OCI-LY3 (cell line): ENCODE results near the gene CNOT9.

ENCODE experiments used
- H2AFZ ChIP-seq: fragments of 200-600, 300-600 bp; shearing (Covaris generic); 2 replicates; pipeline ENCODE4 v1.6.0; 2014; ENCODE audit warnings: antibody characterized with exemption, low read depth, low read length
- H3K27ac ChIP-seq: fragments of 200-600, 300-600 bp; sonication (generic); 2 replicates; pipeline ENCODE4 v1.5.1; 2014; ENCODE audit warnings: mild to moderate bottlenecking, low read length, moderate library complexity, mixed read lengths
- H3K27me3 ChIP-seq: fragments of 200-600, 300-600 bp; sonication (generic); 2 replicates; pipeline ENCODE4 v1.6.1; 2014; ENCODE audit warnings: low read depth, low read length, mixed read lengths
- H3K36me3 ChIP-seq: fragments of 200-600, 300-600 bp; sonication (generic); replicated peaks from 2 replicates; pipeline ENCODE3; 2014; ENCODE audit warnings: low read depth, low read length, mixed read lengths
- H3K4me1 ChIP-seq: fragments of 300-600, 200-600 bp; sonication (generic); 2 replicates; pipeline ENCODE4 v1.6.1; 2014; ENCODE audit warnings: low read length, mixed read lengths
- H3K4me2 ChIP-seq: fragments of 200-600, 300-600 bp; sonication (generic); 2 replicates; pipeline ENCODE4 v1.6.1; 2014; ENCODE audit warnings: low read length, mixed read lengths
- H3K4me3 ChIP-seq: fragments of 300-600, 200-600 bp; sonication (generic); 2 replicates; pipeline ENCODE4 v1.5.1; 2014; ENCODE audit warnings: antibody characterized with exemption, mild to moderate bottlenecking, low read length, moderate library complexity
- H3K79me2 ChIP-seq: fragments of 300-600, 200-600 bp; shearing (Covaris generic); 2 replicates; pipeline ENCODE4 v1.6.1; 2014; ENCODE audit warnings: mild to moderate bottlenecking, low read length, mixed read lengths
- H3K9ac ChIP-seq: fragments of 300-600, 200-600 bp; shearing (Covaris generic); 2 replicates; pipeline ENCODE4 v1.6.0; 2014; ENCODE audit warnings: mild to moderate bottlenecking, low read length, moderate library complexity
- H3K9me3 ChIP-seq: fragments of 200-600, 300-600 bp; shearing (Covaris generic); 2 replicates; pipeline ENCODE4 v1.6.1; 2014; ENCODE audit warnings: low read length, mixed read lengths; ENCODE audit not compliant: insufficient read depth
- H4K20me1 ChIP-seq: fragments of 200-600, 300-600 bp; sonication (generic); 2 replicates; pipeline ENCODE4 v1.6.1; 2016; ENCODE audit warnings: low read length, mixed read lengths; ENCODE audit not compliant: insufficient read depth
- EZH2phosphoT487 ChIP-seq: fragments of 200-600 bp; shearing (Covaris generic); IDR thresholded peaks from 2 replicates; pipeline ENCODE4 v1.6.1; 2018; ENCODE audit warnings: antibody characterized with exemption, mixed run types, low read depth
- TF ChIP-seq, protein P1 (sequence below): fragments of 200-600, 300-600 bp; sonication (generic); IDR thresholded peaks from 2 replicates; pipeline ENCODE4 v1.5.1; 2014; ENCODE audit warnings: antibody characterized with exemption, low read length, low read depth

The CNOT9 gene

DNA sequence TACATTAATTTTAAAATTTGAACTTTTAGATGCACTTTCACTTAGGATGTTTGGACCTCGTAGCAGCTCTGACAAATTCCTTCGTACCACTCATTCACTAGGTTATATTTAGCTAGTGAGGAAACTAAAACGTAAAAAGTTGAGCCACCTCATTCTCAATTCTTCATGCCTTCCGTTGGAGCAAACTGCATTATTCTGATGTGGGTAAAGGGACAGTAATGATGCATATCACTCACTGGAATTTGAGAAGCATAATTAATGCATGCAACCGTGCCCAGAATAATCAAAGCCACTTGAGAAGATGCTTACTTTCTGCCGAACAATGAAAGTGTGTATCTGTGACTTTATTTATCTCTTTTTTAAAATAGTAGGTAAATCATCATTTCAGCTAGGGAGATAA, 2.2 kb downstream of the CNOT9 start:
- H2AFZ ChIP-seq = no peak overlapping the region
- peaks cover 96% of the 10 kb centered on the region for H3K79me2 ChIP-seq
- TF ChIP-seq EZH2phosphoT487 = no peak
- TF ChIP-seq, protein P1, sequence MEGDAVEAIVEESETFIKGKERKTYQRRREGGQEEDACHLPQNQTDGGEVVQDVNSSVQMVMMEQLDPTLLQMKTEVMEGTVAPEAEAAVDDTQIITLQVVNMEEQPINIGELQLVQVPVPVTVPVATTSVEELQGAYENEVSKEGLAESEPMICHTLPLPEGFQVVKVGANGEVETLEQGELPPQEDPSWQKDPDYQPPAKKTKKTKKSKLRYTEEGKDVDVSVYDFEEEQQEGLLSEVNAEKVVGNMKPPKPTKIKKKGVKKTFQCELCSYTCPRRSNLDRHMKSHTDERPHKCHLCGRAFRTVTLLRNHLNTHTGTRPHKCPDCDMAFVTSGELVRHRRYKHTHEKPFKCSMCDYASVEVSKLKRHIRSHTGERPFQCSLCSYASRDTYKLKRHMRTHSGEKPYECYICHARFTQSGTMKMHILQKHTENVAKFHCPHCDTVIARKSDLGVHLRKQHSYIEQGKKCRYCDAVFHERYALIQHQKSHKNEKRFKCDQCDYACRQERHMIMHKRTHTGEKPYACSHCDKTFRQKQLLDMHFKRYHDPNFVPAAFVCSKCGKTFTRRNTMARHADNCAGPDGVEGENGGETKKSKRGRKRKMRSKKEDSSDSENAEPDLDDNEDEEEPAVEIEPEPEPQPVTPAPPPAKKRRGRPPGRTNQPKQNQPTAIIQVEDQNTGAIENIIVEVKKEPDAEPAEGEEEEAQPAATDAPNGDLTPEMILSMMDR = no peak
- no peak overlapping the region for H3K27ac ChIP-seq
- H3K4me3 ChIP-seq = peak overlapping the region; percentile 96
- peaks cover 29% of the 10 kb centered on the region for H3K4me1 ChIP-seq
- peak overlapping the region; percentile 94 for H3K4me2 ChIP-seq
- H4K20me1 ChIP-seq = peaks cover 29% of the 10 kb centered on the region
- peaks cover 24% of the 10 kb centered on the region for H3K36me3 ChIP-seq
- H3K27me3 ChIP-seq = no peaks in the 10 kb centered on the region
- no peaks in the 10 kb centered on the region for H3K9me3 ChIP-seq
- H3K9ac ChIP-seq = peak overlapping the region; percentile 97; the same call in 1 of the 2 replicates

DNA sequence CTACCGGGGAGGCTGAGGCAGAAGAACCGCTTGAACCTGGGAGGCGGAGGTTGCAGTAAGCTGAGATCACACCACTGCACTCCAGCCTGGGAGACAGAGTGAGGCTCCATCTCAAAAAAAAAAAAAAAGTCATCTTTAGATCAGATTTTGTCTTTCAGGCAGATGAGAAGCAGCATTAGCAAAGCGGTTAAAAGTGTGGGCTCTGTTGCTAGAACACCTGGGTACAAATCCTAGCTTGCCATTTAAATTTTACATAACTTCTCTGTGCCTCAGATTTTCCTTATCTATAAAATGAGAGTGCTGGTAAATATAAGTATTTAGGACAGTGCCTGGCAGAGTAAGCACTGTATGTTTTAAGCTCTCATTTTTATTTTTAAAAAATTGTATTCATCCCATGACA, 8.2 kb downstream of the CNOT9 start:
- no peak overlapping the region for H3K27ac ChIP-seq
- H3K4me2 ChIP-seq = no peak overlapping the region
- TF ChIP-seq, protein P1 = no peak
- TF ChIP-seq EZH2phosphoT487 = no peak
- peaks cover 40% of the 10 kb centered on the region for H4K20me1 ChIP-seq
- H3K9ac ChIP-seq = no peak overlapping the region
- no peaks in the 10 kb centered on the region for H3K27me3 ChIP-seq
- no peak overlapping the region for H2AFZ ChIP-seq
- H3K79me2 ChIP-seq = peaks cover 94% of the 10 kb centered on the region
- H3K36me3 ChIP-seq = peaks cover 26% of the 10 kb centered on the region
- no peak overlapping the region for H3K4me3 ChIP-seq
- H3K9me3 ChIP-seq = no peaks in the 10 kb centered on the region
- peaks cover 4% of the 10 kb centered on the region for H3K4me1 ChIP-seq

DNA sequence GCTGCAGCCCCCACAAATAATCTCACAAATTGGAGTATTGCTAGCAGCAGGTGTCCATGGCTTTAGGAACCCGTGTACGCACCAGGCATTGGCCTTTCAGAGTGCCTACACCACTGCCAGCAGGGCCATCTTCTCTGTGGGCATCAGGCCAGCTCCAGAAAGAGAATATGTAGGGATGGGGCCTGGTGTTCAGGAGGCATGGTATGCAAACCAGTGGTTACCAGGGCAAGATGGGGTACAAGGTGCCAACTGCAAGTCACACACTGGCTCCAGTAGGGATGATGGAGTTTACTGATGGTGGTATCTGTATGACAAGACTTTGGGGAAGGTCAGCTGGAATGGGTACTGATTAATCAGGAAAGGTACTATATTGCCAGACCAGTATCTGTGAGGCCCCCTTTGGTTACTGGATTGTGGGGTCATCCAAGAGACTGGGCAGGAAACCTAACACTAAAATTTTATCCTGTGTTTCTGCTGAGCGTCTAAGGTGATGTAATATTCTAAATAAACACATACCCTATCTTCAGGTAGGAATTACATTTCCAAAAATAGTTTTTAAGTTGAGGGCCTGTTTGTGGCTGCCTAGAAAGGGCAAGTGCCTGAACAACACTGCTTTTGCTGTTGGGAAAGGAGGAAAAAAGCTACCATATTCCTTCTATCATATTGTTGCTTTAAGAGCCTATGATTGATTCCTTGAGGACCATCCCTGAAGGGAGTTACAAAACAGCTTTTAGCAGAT, 9.0 kb downstream of the CNOT9 start:
- Histone ChIP-seq H3K9ac (no peak overlapping the region), H3K4me3 (no peak overlapping the region), H3K4me2 (no peak overlapping the region), H2AFZ (no peak overlapping the region), H3K9me3 (no peaks in the 10 kb centered on the region), H3K79me2 (peaks cover 90% of the 10 kb centered on the region), H3K4me1 (peaks cover 9% of the 10 kb centered on the region), H3K36me3 (peaks cover 22% of the 10 kb centered on the region), H3K27ac (no peak overlapping the region), H4K20me1 (peaks cover 38% of the 10 kb centered on the region), H3K27me3 (no peaks in the 10 kb centered on the region)
- TF ChIP-seq, protein P1 = no peak
- TF ChIP-seq EZH2phosphoT487 = no peak

- H3K27ac ChIP-seq = no peak overlapping the region
- H2AFZ ChIP-seq = no peak overlapping the region
- H3K4me2 ChIP-seq = no peak overlapping the region
- H3K4me1 ChIP-seq = peaks cover 9% of the 10 kb centered on the region
- TF ChIP-seq EZH2phosphoT487 = no peak
- TF ChIP-seq, protein P1 = no peak
- H3K79me2 ChIP-seq = peaks cover 85% of the 10 kb centered on the region
- peaks cover 23% of the 10 kb centered on the region for H3K36me3 ChIP-seq
- no peak overlapping the region for H3K4me3 ChIP-seq
- no peaks in the 10 kb centered on the region for H3K27me3 ChIP-seq
- peaks cover 37% of the 10 kb centered on the region for H4K20me1 ChIP-seq
- no peak overlapping the region for H3K9ac ChIP-seq
- H3K9me3 ChIP-seq = no peaks in the 10 kb centered on the region
These were observed 9.7 kb downstream of the CNOT9 start for GRCh38 chr2:218578272-218578877.
